ENCODE data around the gene RIPPLY3. TPM values are rescaled to one million over a fixed set of nuclear protein-coding genes. Genes with fewer than 3 reads are reported as not detected.
A peak's percentile ranks its signal among the peaks of the same experiment; 100 is the strongest.

RIPPLY3 gene
- total RNA-seq, 4 donors from 2014 or later: not detected

GRCh38 chr21:36974851-36975192 lies 31.7 kb upstream of the RIPPLY3 start:
- H3K36me3 ChIP-seq: no peaks in the 10 kb centered on the region
- no peak for TF ChIP-seq POLR2A (IDR thresholded peaks at IDR 0.05)
- TF ChIP-seq, protein P1, sequence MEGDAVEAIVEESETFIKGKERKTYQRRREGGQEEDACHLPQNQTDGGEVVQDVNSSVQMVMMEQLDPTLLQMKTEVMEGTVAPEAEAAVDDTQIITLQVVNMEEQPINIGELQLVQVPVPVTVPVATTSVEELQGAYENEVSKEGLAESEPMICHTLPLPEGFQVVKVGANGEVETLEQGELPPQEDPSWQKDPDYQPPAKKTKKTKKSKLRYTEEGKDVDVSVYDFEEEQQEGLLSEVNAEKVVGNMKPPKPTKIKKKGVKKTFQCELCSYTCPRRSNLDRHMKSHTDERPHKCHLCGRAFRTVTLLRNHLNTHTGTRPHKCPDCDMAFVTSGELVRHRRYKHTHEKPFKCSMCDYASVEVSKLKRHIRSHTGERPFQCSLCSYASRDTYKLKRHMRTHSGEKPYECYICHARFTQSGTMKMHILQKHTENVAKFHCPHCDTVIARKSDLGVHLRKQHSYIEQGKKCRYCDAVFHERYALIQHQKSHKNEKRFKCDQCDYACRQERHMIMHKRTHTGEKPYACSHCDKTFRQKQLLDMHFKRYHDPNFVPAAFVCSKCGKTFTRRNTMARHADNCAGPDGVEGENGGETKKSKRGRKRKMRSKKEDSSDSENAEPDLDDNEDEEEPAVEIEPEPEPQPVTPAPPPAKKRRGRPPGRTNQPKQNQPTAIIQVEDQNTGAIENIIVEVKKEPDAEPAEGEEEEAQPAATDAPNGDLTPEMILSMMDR (IDR thresholded peaks at IDR 0.05 in 4 of 5, conservative IDR thresholded peaks at IDR 0.05 in 1 of 5): no peak
- no peak for DNase-seq
- H3K27me3 ChIP-seq: no peaks in the 10 kb centered on the region
- intact Hi-C loops (cut with DNase I; ENCODE audit: low total_unique reads) (no loop called here), in situ Hi-C loops (cut with MboI; ENCODE audit: low sequenced_read_pairs in 4 of 4) (no loop called here)
- no peak overlapping the region for H3K4me3 ChIP-seq
- H3K9me3 ChIP-seq: no peaks in the 10 kb centered on the region
- ATAC-seq: no peak
- H3K4me1 ChIP-seq: peaks cover 9 to 12% of the 10 kb centered on the region in 2 donors
- no peak overlapping the region for H3K27ac ChIP-seq

- in situ Hi-C loops (cut with MboI; ENCODE audit: low sequenced_read_pairs in 4 of 4): no loop called here
- TF ChIP-seq, protein P1 (IDR thresholded peaks at IDR 0.05 in 4 of 5, conservative IDR thresholded peaks at IDR 0.05 in 1 of 5): no peak
- no peak for TF ChIP-seq POLR2A (IDR thresholded peaks at IDR 0.05)
- Histone ChIP-seq H3K4me1 (peaks cover 13 to 16% of the 10 kb centered on the region in 2 donors), H3K36me3 (no peaks in the 10 kb centered on the region), H3K9me3 (no peaks in the 10 kb centered on the region), H3K4me3 (no peak overlapping the region), H3K27ac (peak overlapping the region in 1 of 4 donors; percentile 9), H3K27me3 (no peaks in the 10 kb centered on the region)
- no peak for ATAC-seq
- intact Hi-C loops (cut with DNase I; ENCODE audit: low total_unique reads): no loop called here
- no peak for DNase-seq
Measured at GRCh38 chr21:36976228-36976861, 30.2 kb upstream of the RIPPLY3 start.

DNA sequence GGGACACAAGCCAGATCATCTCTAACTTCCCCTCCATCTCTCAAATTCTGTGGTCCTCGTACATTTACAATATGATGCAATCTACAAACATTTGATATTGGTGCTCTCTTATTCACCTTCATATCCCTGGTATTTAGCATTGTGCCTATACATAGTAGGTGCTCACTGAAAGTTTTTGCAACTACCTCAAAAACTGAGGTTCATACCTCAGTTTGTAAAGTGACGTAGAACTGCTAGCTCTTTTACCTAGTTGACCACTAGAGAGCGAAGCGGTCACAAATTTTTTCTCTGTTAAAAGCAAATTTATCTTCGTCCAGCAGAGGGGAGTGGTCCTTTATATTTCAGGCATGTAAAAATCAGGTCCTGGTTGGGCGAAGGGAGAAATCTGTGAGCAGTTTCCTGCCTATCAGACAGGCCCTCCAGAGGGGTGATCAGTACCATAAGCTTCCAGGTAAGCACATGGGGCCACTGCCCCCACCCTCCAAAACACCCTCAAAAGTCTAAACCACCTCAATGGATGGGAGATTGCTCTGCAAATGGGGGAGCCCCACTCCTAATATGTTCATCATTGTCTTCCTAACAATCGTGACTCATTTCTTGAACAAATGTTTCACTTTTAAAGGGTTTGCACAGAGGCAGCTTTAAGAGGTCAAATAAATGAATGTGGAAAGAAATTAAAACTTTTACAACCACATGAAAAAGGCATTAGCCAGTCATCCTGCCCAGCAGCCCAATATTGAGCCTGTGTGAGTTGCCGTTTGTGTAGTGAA lies 29.4 kb upstream of the RIPPLY3 start:
- TF ChIP-seq POLR2A (IDR thresholded peaks at IDR 0.05): no peak
- TF ChIP-seq, protein P1 (IDR thresholded peaks at IDR 0.05 in 4 of 5, conservative IDR thresholded peaks at IDR 0.05 in 1 of 5): peak in 4 of 5 experiments; percentile 19 to 47 (median 27)
- peaks cover 13 to 16% of the 10 kb centered on the region in 2 donors for H3K4me1 ChIP-seq
- H3K36me3 ChIP-seq: no peaks in the 10 kb centered on the region
- no peaks in the 10 kb centered on the region for H3K27me3 ChIP-seq
- no peaks in the 10 kb centered on the region for H3K9me3 ChIP-seq
- in situ Hi-C loops (cut with MboI; ENCODE audit: low sequenced_read_pairs in 4 of 4) (no loop called here), intact Hi-C loops (cut with DNase I; ENCODE audit: low total_unique reads) (no loop called here)
- H3K27ac ChIP-seq: peak overlapping the region in 1 of 4 donors; percentile 11
- ATAC-seq (peak in 1 of 2 donors; percentile 24), DNase-seq (no peak)
- no peak overlapping the region for H3K4me3 ChIP-seq

GRCh38 chr21:36980280-36981048 lies 26.0 kb upstream of the RIPPLY3 start:
- no peak for TF ChIP-seq POLR2A (IDR thresholded peaks at IDR 0.05)
- TF ChIP-seq, protein P1 (IDR thresholded peaks at IDR 0.05 in 4 of 5, conservative IDR thresholded peaks at IDR 0.05 in 1 of 5): peak in 2 of 5 experiments; percentile 29 to 38
- in situ Hi-C loops (cut with MboI; ENCODE audit: low sequenced_read_pairs in 4 of 4) (no loop called here), intact Hi-C loops (cut with DNase I; ENCODE audit: low total_unique reads) (loop anchor here (5.0 kb wide), 1 partner anchor 548 kb away; no protein-coding TSS in a partner anchor)
- H3K36me3 ChIP-seq: no peaks in the 10 kb centered on the region
- peak in 1 of 2 donors; percentile 39 for DNase-seq
- no peaks in the 10 kb centered on the region for H3K9me3 ChIP-seq
- peak overlapping the region; percentile 66 to 81 (median 76) for H3K27ac ChIP-seq
- H3K27me3 ChIP-seq: no peaks in the 10 kb centered on the region
- H3K4me1 ChIP-seq: peaks cover 13 to 16% of the 10 kb centered on the region in 2 donors
- H3K4me3 ChIP-seq: peak overlapping the region; percentile 56 to 71 (median 64)
- peak; percentile 81 to 85 for ATAC-seq
